Kasumi-1 (cell line): ENCODE data around the gene SERPINE1.
"Not testable (repeated sequence)": the region's sequence is repeated elsewhere in the genome, so short reads cannot be mapped to it uniquely, and the experiment has no call there.

Source experiments
- DNase-seq, 2 experiments: peaks; one replicate each; lab custom pipeline; 2025; lab: John Stamatoyannopoulos, UW

SERPINE1 gene

GRCh38 chr7:101102026-101102425 lies 24.9 kb upstream of the SERPINE1 start:
- no peak for DNase-seq

- not testable (repeated sequence) for DNase-seq
Observed at GRCh38 chr7:101103701-101104100, 23.2 kb upstream of the SERPINE1 start.

GRCh38 chr7:101104193-101104713 lies 22.7 kb upstream of the SERPINE1 start:
- DNase-seq: no peak

DNA sequence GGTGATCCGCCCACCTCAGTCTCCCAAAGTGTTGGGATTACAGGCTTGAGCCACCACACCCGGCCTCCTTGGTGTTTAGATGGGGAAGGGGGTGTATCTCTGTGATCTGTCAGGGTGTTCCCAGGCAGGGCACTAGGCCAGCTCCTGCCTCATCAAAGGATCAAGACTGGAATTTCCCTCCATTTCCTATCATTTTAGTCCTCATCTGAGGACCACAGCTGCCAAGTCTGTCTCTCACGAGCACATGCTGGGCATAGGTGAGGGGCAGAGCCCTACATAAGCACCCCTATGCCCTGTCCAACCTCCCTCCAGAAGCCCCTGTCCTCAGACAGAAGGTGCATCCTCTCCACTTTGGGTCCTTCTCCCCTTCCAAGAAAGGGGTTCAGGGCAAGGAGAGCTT lies 22.1 kb upstream of the SERPINE1 start:
- no peak for DNase-seq

DNA sequence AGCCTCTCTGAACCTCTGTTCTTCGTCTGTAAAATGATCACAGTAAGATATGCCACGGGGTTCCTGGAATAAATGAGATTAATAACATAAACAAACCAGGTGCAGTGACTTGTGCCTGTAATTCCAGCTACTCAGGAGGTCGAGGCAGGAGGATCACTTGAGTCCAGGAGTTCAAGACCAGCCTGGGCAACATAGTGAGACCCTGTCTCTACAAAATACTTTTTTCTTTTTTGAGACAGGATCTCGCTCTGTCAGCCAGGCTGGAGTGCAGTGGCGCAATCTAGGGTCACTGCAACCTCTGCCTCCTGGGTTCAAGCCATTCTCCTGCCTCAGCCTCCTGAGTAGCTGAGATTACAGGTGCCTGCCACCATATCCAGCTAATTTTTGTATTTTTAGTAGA lies 21.7 kb upstream of the SERPINE1 start:
- not testable (repeated sequence) for DNase-seq

- no peak for DNase-seq
Observed at GRCh38 chr7:101106386-101106785, 20.5 kb upstream of the SERPINE1 start.

DNA sequence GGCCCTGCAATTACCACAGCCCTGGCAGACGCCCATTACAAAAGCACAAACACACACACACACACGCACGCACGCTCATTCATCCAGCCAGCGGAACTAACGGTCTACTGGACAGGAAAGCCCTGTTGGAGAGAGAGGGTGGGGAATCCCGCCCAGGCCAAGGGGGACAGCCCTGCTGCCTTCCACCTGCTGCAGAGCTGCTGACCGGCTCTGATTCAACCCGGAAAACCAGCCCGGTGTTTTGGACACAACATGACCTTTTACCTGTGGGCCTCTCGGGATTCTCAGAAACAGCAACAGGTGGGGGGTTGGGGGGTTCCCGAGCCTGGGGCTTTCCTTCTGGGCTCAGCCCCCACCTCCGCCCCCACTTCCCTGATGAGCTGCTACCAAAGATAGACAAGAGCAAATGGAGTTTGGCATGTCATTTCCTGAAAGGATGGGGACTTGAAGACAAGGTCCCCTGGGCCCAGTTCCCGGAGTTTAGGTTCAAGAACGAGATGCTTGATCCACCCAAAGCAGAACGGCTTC lies 18.5 kb upstream of the SERPINE1 start:
- DNase-seq: no peak

DNA sequence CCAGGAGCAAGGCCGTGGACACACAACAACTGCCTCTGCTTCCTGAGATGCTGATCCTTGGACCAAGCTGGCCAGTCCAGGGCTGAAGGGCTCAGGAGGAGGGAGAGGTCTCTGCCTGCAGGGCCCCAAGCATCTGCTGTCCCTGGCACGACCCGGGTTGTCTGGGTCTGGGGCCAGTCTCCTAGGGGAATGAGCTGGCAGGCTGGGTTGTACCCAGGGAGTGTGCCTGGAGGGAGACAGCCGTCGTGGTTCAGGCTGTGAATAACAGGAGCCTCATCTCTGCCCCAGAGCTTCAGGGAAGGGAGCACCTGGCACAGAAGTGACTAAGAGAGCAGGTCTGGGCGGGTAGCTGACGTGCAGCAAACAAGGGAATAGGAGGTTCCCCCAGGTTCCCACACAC lies 17.9 kb upstream of the SERPINE1 start:
- DNase-seq: no peak

DNA sequence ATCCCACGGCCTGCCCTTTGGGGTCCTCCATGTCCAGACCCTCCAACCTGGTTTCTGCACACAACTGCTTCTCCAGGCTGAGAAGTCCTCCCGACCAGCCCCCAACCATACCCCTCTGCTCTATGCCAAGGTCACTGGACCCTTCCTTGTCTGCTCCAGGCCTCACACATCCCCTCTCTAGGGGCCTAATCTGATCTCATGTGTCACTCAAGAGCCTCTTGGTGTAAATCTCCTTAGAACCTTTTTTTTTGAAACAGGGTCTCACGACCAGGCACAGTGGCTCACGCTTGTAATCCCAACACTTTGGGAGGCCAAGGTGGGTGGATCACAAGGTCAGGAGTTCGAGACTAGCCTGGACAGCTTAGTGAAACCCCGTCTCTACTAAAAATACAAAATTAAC lies 17.5 kb upstream of the SERPINE1 start:
- DNase-seq: no peak

DNA sequence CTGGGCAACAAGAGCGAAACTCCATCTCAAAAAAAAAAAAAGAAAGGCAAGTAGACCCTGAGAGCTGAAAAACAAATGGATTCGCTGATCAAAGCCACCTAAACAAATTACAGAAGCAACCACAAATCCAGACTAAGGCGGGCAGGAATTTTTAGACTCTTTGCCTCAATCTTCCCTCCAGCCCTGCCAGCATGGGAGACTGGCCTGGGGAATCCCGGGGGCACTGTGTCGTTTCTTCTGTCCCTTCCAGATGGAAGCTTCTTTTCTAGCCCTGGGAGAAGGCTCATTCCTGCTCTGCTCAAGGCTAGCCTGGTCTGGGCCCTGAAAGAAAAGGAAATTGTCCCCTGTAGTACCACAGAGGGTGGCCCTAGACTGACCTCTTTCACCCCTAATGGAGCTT lies 15.6 kb upstream of the SERPINE1 start:
- DNase-seq: no peak

GRCh38 chr7:101112233-101112632 lies 14.7 kb upstream of the SERPINE1 start:
- DNase-seq: no peak

DNA sequence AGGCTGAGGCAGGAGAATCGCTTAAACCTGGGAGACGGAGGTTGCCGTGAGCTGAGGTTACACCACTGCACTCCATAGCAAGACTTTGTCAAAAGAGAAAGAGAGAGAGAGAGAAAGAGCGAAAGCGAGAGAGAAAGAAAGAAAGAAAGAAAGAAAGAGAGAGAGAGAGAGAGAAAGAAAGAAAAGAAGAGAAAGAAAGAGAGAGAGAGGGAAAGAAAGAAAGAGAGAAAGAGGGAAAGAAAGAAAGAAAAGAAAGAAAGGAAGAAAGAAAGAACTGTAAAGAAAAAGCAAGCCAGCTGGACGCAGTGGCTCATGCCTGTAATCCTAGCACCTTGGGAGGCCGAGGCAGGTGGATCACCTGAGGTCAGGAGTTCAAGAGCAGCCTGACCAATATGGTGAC lies 13.8 kb upstream of the SERPINE1 start:
- DNase-seq: not testable (repeated sequence)

GRCh38 chr7:101113836-101114235 lies 13.1 kb upstream of the SERPINE1 start:
- DNase-seq: no peak

DNA sequence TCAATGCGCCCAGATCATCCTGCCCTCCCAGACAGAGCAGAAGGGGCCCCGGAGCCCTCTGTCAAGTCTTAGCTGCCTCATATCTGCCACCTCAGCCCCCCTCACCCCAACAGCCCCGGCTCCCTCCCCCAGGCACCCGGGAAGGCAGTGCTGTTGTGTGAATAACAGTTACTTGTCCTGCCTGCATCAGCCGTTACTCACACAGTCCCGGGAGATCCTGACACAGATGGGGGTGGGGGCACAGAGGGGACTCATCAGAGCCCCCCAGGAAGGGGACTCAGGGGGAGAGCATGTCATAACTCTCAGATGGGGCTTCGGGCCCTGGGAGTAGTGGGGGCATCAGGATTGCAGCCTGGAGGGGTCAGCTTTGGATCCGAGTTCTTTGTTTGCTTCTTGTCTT lies 12.4 kb upstream of the SERPINE1 start:
- no peak for DNase-seq

GRCh38 chr7:101115215-101115614 lies 11.7 kb upstream of the SERPINE1 start:
- DNase-seq: no peak

DNA sequence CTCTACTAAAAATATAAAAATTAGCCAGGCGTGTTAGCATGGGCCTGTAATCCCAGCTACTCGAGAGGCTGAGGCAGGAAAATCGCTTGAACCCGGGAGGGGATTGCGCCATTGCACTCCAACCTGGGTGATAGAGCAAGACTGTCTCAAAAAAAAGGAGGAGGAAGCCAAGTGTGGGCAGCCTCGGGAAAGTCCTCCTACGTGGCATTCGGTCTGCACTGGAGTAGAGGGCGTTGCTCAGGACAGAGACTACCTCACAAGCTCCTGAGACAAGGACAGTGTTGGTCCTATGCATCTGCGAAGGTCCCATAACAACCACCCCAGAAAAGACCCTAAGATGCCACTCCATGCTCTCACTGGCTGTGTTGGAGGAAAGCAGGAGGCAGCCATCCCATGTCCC lies 10.0 kb upstream of the SERPINE1 start:
- DNase-seq: no peak

GRCh38 chr7:101118856-101119255 lies 8.0 kb upstream of the SERPINE1 start:
- DNase-seq: no peak

- no peak for DNase-seq
Observed at GRCh38 chr7:101119876-101120275, 7.0 kb upstream of the SERPINE1 start.

GRCh38 chr7:101120315-101120714 lies 6.6 kb upstream of the SERPINE1 start:
- DNase-seq: no peak

- not testable (repeated sequence) for DNase-seq
Observed at GRCh38 chr7:101121631-101121990, 5.3 kb upstream of the SERPINE1 start.

DNA sequence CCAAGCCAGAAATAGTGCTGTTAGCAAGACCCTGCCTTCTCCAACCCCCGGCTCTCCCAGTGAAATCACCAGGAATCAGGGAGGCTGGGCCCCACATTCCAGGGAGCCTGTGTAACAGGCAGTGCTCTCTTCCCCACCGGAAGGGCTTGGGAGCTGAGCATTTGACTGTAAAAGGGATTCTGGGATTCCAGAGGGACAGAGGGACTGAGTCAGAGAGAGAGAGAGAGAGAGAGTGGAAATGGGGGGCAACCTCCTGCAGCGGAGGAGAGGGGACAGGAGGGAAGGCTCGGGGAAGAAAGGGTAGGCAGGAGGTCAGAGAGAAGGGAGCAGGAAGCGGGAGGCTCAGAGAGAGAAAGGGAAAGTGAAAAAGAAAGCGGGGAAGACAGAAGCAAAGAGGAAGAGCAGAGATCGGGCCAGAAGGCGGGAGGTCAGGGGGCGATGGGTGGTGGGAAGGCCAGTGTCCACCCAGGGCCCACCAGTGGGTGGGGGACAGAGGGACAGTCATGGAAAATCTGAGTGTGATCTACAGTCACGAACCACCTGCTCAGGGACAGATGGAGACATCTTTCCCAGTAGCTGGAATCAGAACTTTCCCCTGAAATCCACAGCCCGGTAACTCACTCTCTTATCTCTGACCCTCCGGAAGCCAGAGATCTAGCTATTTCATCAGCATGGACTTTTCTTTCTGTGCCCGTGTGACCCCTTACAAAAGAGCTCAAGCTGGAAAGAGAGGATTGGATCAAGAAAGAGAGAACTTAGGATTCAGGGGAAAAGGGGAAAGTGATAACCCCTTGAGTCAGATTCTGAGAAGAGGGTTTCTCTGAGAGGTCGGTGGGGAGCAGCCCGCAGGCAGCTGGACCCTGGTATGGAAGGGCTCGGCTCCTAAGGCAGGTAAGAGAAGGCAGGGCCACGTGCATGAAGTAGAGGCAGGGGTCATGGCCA lies 4.6 kb upstream of the SERPINE1 start:
- no peak for DNase-seq

DNA sequence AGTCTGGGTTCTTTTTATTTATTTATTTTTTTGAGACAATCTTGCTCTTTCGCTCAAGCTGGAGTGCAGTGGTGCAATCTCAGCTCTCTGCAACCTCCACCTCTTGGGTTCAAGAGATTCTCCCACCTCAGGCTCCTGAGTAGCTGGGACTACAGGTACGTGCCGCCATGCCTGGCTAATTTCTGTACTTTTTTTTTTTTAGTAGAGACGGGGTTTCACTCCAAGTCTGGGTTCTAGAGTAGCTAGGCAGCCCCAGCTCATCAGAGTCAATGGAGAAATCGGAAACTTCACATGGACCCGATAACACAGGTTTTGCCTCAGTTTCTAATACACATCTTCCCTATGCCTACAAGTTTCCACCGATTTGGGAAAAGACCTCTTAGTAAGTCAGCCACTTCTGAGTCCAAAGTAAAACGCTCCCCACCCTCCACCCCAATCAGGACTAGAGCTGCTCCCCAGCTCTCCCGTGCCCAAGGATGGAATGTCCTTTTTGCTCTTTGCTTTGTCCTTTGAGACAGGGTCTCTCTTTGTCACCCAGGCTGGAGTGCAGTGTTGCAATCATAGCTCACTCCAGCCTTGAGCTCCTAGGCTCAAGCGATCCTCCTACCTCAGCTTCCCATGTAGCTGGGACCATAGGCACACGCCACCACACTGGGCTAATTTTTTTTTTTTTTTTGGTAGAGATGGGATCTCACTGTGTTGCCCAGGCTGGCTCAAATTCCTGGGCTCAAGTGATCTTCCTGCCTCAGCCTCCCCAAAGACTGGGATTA lies 3.8 kb upstream of the SERPINE1 start:
- DNase-seq: no peak

GRCh38 chr7:101123703-101124068 lies 3.2 kb upstream of the SERPINE1 start:
- DNase-seq: no peak
